ENCODE results near the gene DNMT3L.

The DNMT3L gene

DNA sequence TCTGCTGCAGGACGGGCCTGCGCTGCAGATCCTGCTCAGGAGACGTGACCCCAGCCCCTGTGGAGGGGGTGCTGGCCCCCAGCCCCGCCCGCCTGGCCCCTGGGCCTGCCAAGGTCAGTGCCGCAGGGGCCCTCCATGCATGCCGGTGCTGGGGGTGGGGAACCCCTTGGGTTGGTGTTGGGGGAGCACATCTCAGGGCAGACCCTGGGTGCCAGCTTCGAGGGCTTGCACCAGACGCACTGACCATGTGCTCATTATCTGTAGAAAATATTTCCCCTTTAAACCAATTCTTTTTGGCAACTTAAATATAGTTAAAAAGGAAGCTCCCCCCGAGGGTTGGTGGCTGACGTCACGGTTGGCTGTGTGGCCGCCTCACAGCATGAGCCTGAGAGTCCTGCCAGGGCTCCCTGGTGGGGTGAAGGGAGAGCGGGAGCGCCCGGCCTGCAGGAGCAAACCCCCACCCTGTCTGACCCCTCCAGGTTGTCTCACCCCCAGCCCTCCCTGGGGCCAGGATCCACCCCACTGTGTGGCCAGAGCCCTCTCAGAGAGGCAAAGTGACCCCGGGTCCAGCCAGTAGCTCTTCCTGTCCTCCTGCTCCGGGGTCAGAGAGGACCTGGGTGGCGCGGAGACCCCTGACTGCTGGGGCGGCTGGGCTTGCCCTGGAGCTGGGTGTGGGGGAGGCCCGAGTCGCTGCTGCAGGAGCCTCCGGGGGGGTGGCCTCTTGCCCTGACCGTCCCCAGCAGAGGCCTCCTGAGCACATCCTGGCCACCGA is 32.9 kb upstream of the DNMT3L start:
- DNase-seq (ENCODE audit: low read depth) = no peak
- TF ChIP-seq CTCF (IDR thresholded peaks at IDR 0.05; ENCODE audit: control insufficient read depth, extremely low read depth, insufficient read depth) = no peak
- no peak overlapping the region for H3K4me3 ChIP-seq (ENCODE audit: low read depth, low read length)

DNA sequence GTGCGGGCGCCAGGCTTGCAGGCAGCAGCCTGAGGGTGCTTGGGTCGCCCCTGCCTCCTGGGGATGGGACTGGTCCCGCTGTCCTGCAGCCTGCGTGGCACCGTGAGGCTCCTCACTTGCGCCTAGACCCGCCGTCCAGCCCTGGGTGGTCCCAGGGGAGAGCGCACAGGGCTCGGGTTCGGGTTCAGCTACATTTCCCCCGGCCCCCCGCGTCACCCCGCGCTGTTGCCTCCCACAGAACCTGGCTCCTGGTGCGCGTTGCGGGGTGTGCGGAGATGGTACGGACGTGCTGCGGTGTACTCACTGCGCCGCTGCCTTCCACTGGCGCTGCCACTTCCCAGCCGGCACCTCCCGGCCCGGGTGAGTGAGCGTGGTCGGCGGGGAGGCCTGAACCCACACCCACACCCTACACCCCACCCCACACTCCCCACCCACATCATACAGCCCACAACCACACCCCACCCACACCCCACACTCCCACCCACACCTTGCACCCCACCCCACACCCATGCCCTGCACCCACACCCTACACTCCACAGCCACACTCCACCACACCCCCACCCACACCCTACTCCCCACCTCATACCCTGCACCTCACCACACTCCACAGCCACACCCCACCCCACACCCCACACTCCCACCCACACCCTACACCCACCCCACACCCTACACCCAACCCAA is 32.0 kb upstream of the DNMT3L start:
- no peak for DNase-seq (ENCODE audit: low read depth)
- no peak for TF ChIP-seq CTCF (IDR thresholded peaks at IDR 0.05; ENCODE audit: control insufficient read depth, extremely low read depth, insufficient read depth)
- H3K4me3 ChIP-seq (ENCODE audit: low read depth, low read length) = no peak overlapping the region

- no peak overlapping the region for H3K4me3 ChIP-seq (ENCODE audit: low read depth, low read length)
- no peak for DNase-seq (ENCODE audit: low read depth)
- TF ChIP-seq CTCF (IDR thresholded peaks at IDR 0.05; ENCODE audit: control insufficient read depth, extremely low read depth, insufficient read depth) = no peak
Measured at GRCh38 chr21:44292812-44293195, 31.1 kb upstream of the DNMT3L start.

- H3K4me3 ChIP-seq (ENCODE audit: low read depth, low read length) = no peak overlapping the region
- no peak for TF ChIP-seq CTCF (IDR thresholded peaks at IDR 0.05; ENCODE audit: control insufficient read depth, extremely low read depth, insufficient read depth)
- no peak for DNase-seq (ENCODE audit: low read depth)
Measured at GRCh38 chr21:44291936-44292811, 30.5 kb upstream of the DNMT3L start.

- H3K4me3 ChIP-seq (ENCODE audit: low read depth, low read length) = no peak overlapping the region
- TF ChIP-seq CTCF (IDR thresholded peaks at IDR 0.05; ENCODE audit: control insufficient read depth, extremely low read depth, insufficient read depth) = no peak
- no peak for DNase-seq (ENCODE audit: low read depth)
Measured at GRCh38 chr21:44291078-44291935, 29.6 kb upstream of the DNMT3L start.

Measured in LNCaP clone FGC (cell line).